NCI-H524 treated with DMSO at 0.1 percent for 48 hours (cell line): Measurements from ENCODE around the gene LENG1.

ENCODE experiments used
- DNase-seq: peaks from one replicate; lab custom pipeline; 2025; lab: John Stamatoyannopoulos, UW

LENG1 gene

DNA sequence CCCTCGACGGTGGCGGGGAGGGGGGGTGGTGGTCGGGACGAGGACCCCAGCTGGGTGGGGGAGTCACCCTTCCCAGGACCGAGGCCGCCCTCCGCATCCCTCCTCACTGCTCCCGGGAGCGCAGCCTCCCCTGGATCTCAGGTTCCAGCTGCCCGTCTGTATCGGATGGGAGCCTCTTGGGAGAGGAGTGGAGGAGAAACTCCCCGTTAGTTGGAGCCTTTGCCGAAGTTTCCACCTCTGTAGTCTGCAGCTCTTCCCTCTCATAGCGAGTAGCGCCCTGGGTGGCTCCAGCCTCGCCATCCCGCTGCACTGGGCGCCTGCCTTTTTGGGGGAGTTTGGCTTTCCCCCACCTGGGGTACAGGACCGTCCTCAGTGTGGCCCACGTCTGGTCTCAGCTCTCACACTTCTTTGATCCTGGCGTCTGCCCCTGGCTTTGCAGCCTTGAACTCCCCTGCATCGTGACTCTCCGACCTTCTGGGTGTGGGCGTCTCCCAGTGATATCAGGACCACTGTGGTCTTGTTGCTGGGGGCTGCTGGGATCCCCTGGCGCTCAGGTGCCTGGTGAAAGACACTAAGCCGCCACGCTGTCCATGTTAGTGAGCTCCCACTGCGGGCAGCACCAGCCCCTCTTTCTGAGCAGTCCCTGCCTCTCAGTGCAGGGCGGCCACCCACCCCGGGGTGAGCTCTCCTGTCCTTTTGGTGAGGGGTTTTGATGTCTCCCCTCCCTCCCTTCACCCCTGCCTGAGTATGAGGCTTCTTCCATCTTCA, 20.8 kb downstream of the LENG1 start:
- DNase-seq = no peak

GRCh38 chr19:54137699-54138488, 21.6 kb downstream of the LENG1 start, which contains the start of gene CNOT3:
Gene CNOT3, plus strand, starts transcription at chr19:54137762. Its CDS starts 5,217 bp downstream, at chr19:54142979.
- DNase-seq = no peak

GRCh38 chr19:54136864-54137698, 22.4 kb downstream of the LENG1 start:
- peak; percentile 100 for DNase-seq

- DNase-seq = no peak
Observed at GRCh38 chr19:54136086-54136863, 23.2 kb downstream of the LENG1 start.

DNA sequence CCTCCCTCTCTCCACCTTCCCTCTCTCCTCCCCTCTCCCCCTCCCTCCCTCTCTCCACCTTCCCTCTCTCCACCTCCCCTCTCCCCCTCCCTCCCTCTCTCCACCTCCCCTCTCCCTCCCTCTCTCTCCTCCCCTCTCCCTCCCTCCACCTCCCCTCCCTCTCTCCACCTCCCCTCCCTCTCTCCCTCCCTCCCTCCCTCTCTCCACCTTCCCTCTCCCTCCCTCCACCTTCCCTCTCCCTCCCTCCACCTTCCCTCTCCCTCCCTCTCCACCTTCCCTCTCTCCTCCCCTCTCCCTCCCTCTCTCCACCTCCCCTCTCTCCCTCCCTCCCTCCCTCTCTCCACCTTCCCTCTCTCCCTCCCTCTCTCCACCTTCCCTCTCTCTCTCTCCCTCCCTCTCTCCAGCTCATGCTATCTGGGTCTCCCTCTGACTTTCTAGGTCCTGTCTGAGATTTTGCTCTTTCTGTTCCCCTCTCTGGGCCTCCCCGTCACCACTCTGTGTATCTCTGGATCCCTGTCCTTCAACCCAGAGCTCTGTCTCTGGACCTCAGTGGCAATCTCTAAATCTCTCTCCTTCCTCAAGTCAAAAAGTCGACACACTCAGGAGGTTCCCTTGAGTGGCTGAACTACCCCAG, 25.4 kb downstream of the LENG1 start:
- no peak for DNase-seq

DNA sequence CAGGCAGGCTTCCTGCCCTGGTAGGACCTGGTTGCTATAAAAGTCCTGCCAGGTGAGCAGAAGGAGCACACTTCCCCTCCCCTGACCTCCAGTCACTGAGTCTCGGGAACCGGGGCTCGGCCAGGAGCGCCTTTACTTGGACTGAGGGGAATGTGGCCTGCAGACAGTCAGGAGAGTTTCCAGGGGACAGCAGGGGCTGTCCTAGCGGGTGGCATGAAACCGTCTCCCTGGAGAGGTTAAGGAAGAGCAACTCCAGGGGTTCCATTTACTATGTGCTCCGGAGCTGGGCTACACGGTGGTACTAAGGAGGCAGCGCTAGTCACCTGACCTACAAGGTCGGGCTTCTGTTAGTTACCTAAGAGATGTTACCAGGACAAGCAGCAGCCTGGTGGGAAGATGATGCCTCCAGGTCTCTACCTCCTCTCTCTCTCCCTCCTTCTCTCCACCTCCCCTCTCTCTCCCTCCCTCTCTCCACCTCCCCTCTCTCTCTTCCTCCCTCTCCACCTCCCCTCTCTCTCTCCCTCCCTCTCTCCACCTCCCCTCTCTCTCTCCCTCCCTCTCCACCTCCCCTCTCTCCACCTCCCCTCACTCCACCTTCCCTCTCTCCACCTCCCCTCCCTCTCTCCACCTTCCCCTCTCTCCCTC, 26.1 kb downstream of the LENG1 start:
- no peak for DNase-seq

GRCh38 chr19:54129617-54129996, 29.9 kb downstream of the LENG1 start:
- DNase-seq = no peak

GRCh38 chr19:54128796-54129616, 30.5 kb downstream of the LENG1 start:
- DNase-seq = no peak

- no peak for DNase-seq
Observed at GRCh38 chr19:54128441-54128725, 31.1 kb downstream of the LENG1 start.

- DNase-seq = no peak
Observed at GRCh38 chr19:54127688-54128440, 31.7 kb downstream of the LENG1 start.

- no peak for DNase-seq
Observed at GRCh38 chr19:54125713-54126112, 33.8 kb downstream of the LENG1 start.

- no peak for DNase-seq
Observed at GRCh38 chr19:54124393-54124792, 35.1 kb downstream of the LENG1 start.

DNA sequence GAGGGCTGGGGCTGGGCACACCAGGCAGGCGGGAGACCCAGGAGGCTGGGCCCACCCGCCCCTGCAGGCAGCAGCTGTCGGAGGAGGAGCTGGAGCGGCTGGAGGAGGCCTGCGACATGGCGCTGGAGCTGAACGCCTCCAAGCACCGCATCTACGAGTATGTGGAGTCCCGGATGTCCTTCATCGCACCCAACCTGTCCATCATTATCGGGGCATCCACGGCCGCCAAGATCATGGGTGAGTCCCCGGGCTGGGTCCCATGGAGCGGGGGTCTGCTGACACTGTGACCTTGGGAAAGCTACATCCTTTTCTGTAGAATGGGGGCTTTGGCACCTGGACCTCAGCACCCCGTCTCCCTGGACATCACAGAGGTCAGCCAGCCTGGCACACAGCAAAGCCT, 35.8 kb downstream of the LENG1 start:
- no peak for DNase-seq

- no peak for DNase-seq
Observed at GRCh38 chr19:54121259-54121658, 38.3 kb downstream of the LENG1 start.

DNA sequence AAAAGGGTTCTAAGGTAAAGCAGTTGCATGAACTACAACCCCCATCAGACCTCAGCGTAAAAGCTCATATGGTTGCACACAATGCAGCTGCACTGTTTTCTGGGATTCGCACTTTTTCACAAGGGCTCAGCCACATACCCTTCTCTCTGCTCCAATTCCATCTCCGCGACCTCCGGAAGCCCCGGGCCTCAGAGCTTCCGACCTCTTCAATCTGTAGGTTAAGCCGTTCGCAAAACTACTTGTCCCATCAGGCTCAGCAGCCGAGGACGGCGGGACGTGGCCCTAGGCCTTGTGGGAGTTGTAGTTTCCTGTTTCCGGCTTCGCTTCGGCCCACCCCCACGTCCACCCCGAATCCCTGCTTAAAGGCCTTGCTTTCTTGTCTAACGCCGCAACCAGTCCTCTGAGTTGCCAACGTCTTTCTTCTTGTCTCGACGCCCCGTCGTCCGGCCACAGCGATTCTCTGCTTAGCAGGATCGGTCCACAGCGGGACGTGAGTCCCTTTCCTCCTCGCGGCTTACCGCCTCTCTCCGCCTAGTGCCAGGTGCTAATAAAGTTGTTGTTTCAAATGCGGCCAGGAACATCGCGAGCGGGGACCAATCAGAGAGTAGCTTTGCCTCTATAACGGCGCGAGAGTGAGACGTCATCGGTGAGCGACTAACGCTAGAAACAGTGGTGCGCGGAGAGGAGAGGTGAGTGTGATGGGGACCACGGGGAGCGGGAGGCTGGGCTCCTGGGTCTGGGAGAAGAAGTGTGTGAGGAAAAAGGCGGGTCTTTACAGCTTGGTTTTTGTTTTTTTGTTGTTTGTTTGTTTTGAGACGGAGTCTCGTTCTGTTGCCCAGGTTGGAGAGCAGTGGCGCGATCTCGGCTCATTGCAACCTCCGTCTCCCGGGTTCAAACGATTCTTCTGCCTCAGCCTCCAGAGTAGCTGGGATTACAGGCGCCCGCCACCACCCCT, 44.1 kb downstream of the LENG1 start, which contains the start of the genes PRPF31 and TFPT:
Gene PRPF31 (plus strand): TSS at position 646 of the 955 bp plus-strand sequence. CDS start 2,525 bp downstream, outside the sequence.
Gene TFPT (minus strand): TSS at position 549 of the 955 bp plus-strand sequence. CDS start 388 bp downstream, at position 161.
- peak; percentile 90 for DNase-seq

GRCh38 chr19:54114340-54115108, 45.0 kb downstream of the LENG1 start:
- no peak for DNase-seq

DNA sequence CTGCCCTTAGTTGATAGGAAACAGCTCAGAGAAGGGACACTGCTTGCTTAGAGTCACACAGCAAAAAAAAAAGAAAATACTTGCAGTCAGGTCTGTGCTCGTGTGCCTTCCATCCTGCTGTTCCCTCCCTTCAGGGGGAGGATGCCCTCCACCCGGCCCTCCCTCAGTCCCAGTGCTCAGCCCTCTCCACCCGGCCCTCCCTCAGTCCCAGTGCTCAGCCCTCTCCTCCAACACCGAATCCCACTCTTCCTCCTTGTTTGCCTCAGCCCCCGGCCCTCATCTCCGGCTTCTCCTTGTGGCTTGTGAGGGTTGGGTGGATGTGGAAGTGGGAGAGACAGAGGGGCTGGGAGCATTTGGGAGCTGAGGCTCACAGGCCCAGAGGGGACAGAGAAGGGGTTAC, 49.9 kb downstream of the LENG1 start:
- DNase-seq = no peak
